Liver (tissue), 9 donors: ENCODE results near the gene RABEP2. TPM values are rescaled to one million over a fixed set of nuclear protein-coding genes. Genes with fewer than 3 reads are reported as not detected.
"Not testable (repeated sequence)": the region's sequence is repeated elsewhere in the genome, so short reads cannot be mapped to it uniquely, and the experiment has no call there.

Experiments
- DNase-seq: peaks from one replicate; pipeline ENCODE4 v3.0.0-alpha.2; 2017; ENCODE audit warnings: low spot score
- H3K27ac ChIP-seq, 2 donors: one replicate each; pipeline ENCODE4 v1.7.0; 2013; ENCODE audit warnings: inconsistent platforms in 2 of 2, low read length in 2 of 2, control low read depth in 1 of 2, low read depth in 1 of 2, mild to moderate bottlenecking in 1 of 2
- H3K27me3 ChIP-seq, 4 donors: one replicate each; pipeline versions ENCODE4 v1.6.1 to v1.7.0; 2013; ENCODE audit warnings: low read length in 3 of 4, inconsistent platforms in 1 of 4, mild to moderate bottlenecking in 1 of 4, moderate library complexity in 1 of 4; ENCODE audit not compliant: control insufficient read depth in 4 of 4, insufficient read depth in 4 of 4
- H3K36me3 ChIP-seq, 4 donors: one replicate each; pipeline versions ENCODE4 v1.6.1 to v1.7.0; 2013; ENCODE audit warnings: low read length in 3 of 4, mild to moderate bottlenecking in 3 of 4, low read depth in 1 of 4, moderate library complexity in 1 of 4; ENCODE audit not compliant: control insufficient read depth in 4 of 4, insufficient read depth in 3 of 4
- H3K4me1 ChIP-seq, 4 donors: one replicate each; pipeline versions ENCODE4 v1.6.1 to v1.7.0; 2013; ENCODE audit warnings: low read length in 3 of 4, mild to moderate bottlenecking in 3 of 4, moderate library complexity in 1 of 4; ENCODE audit not compliant: control insufficient read depth in 4 of 4, insufficient read depth in 4 of 4
- H3K4me3 ChIP-seq, 3 donors: one replicate each; pipeline versions ENCODE4 v1.6.1 to v1.7.0; 2013; ENCODE audit warnings: low read length in 3 of 3, control low read depth in 1 of 3, low read depth in 1 of 3, mild to moderate bottlenecking in 1 of 3
- H3K9ac ChIP-seq, 2 donors: one replicate each; pipeline ENCODE4 v1.7.0; 2013; ENCODE audit warnings: low read length in 2 of 2, mild to moderate bottlenecking in 2 of 2, moderate library complexity in 2 of 2, control low read depth in 1 of 2, low read depth in 1 of 2
- H3K9me3 ChIP-seq, 4 donors: one replicate each; pipeline versions ENCODE4 v1.6.1 to v1.7.0; 2013; ENCODE audit warnings: low read length in 3 of 4; ENCODE audit not compliant: control insufficient read depth in 4 of 4
- CTCF ChIP-seq: fragments of 150-350 bp; IDR thresholded peaks from 2 replicates; pipeline ENCODE4 v1.5.1; 2017; ENCODE audit warnings: improper control_type of control experiment, low read depth, low read length; ENCODE audit not compliant: missing input control
- FOXA2 ChIP-seq: IDR thresholded peaks from 2 replicates; pipeline ENCODE4 v1.6.1; 2016; ENCODE audit warnings: antibody characterized with exemption
- HNF4A ChIP-seq, 2 donors: conservative IDR thresholded peaks; 2 replicates each; pipeline ENCODE4 v1.6.1; 2016; ENCODE audit warnings: antibody characterized with exemption in 2 of 2, mild to moderate bottlenecking in 2 of 2
- HNF4G ChIP-seq: IDR thresholded peaks from 2 replicates; pipeline ENCODE4 v1.6.1; 2016; ENCODE audit warnings: antibody characterized with exemption
- JUND ChIP-seq, 2 donors: IDR thresholded peaks; 2 replicates each; pipeline ENCODE4 v1.6.1; 2016; ENCODE audit warnings: antibody characterized with exemption in 2 of 2
- NR2F2 ChIP-seq: IDR thresholded peaks from 2 replicates; pipeline ENCODE4 v1.6.1; 2016; ENCODE audit warnings: antibody characterized with exemption
- RAD21 ChIP-seq, 2 donors: IDR thresholded peaks; 2 replicates each; pipeline ENCODE4 v1.6.1; 2016; ENCODE audit warnings: antibody characterized with exemption in 2 of 2, mild to moderate bottlenecking in 2 of 2
- REST ChIP-seq: IDR thresholded peaks from 2 replicates; pipeline ENCODE4 v1.6.1; 2016; ENCODE audit warnings: antibody characterized with exemption, mild to moderate bottlenecking
- RXRA ChIP-seq, 2 donors: IDR thresholded peaks; 2 replicates each; pipeline ENCODE4 v1.6.1; 2017 to 2018; ENCODE audit warnings: antibody characterized with exemption in 2 of 2, mild to moderate bottlenecking in 1 of 2
- SP1 ChIP-seq: IDR thresholded peaks from 2 replicates; pipeline ENCODE4 v1.6.1; 2018; ENCODE audit warnings: antibody characterized with exemption, mild to moderate bottlenecking
- TAF1 ChIP-seq: conservative IDR thresholded peaks from 2 replicates; pipeline ENCODE4 v1.6.1; 2016; ENCODE audit warnings: antibody characterized with exemption, mild to moderate bottlenecking
- YY1 ChIP-seq: IDR thresholded peaks from 2 replicates; pipeline ENCODE4 v1.6.1; 2016; ENCODE audit warnings: antibody characterized with exemption, mild to moderate bottlenecking
- ZBTB33 ChIP-seq: IDR thresholded peaks from 2 replicates; pipeline ENCODE4 v1.6.1; 2016; ENCODE audit warnings: antibody characterized with exemption
- WGBS: extraction: QIAGEN DNeasy Blood & Tissue Kit; methylation state at CpG from one replicate; pipeline ENCODE4 v1.1.7; 2013; 5-methylcytosine and 5-hydroxymethylcytosine counted together
- polyA plus RNA-seq, 2 donors: library from polyadenylated mRNA; stranded (reverse) in 1 of 2; unstranded in 1 of 2; fragments of 200-250 nt in 1 of 2; fragments of >200 nt in 1 of 2; fragmentation: Nextera tagmentation in 1 of 2; extraction: Ambion mirVana in 1 of 2; gene quantifications; one replicate each; pipeline versions ENCODE4 v1.2.1 to v1.2.3, GENCODE V29; 2013 to 2015
- total RNA-seq, 2 donors: library from RNA; depleted of rRNA; stranded (reverse); fragments of >200 nt; gene quantifications; one replicate each; pipeline ENCODE4 v1.2.3, GENCODE V29; 2014
- donor health status: healthy.
- donor health status: healthy.
- donor health status: healthy.
- donor health status: healthy.
- donor health status: healthy.

Gene RABEP2
- total and polyA plus RNA-seq, 4 donors, result 3.0 to 16.1 (median 8.3) TPM

- Histone ChIP-seq H3K4me1 (peaks cover 0 to 8% (median 7%) of the 10 kb centered on the region in 4 donors), H3K27me3 (no peaks in the 10 kb centered on the region), H3K27ac (no peak overlapping the region), H3K9ac (no peak overlapping the region), H3K4me3 (no peak overlapping the region), H3K36me3 (no peaks in the 10 kb centered on the region), H3K9me3 (no peaks in the 10 kb centered on the region)
- TF ChIP-seq ZBTB33 (no peak), JUND (IDR thresholded peaks at IDR 0.05) (no peak), HNF4G (no peak), RAD21 (IDR thresholded peaks at IDR 0.05) (no peak), RXRA (IDR thresholded peaks at IDR 0.05) (no peak), YY1 (no peak)
- no peak for DNase-seq
Observed at GRCh38 chr16:28943281-28943680, 18.2 kb upstream of the RABEP2 start.

GRCh38 chr16:28939825-28940224, 14.8 kb upstream of the RABEP2 start:
- DNase-seq, H3K4me3 ChIP-seq, H3K27me3 ChIP-seq, H3K4me1 ChIP-seq, H3K9ac ChIP-seq, H3K36me3 ChIP-seq, H3K9me3 ChIP-seq, H3K27ac ChIP-seq: not testable (repeated sequence)
- 89% methylated on average over 7 of the region's 7 CpGs for WGBS

GRCh38 chr16:28938721-28939120, 13.7 kb upstream of the RABEP2 start:
- DNase-seq, result no peak
- Histone ChIP-seq H3K9me3 (no peaks in the 10 kb centered on the region), H3K4me3 (no peak overlapping the region), H3K27me3 (no peaks in the 10 kb centered on the region), H3K27ac (no peak overlapping the region), H3K4me1 (peaks cover 0 to 5% (median 0%) of the 10 kb centered on the region in 4 donors), H3K36me3 (no peaks in the 10 kb centered on the region), H3K9ac (no peak overlapping the region)
- TF ChIP-seq HNF4A (conservative IDR thresholded peaks at IDR 0.05) (no peak), RAD21 (IDR thresholded peaks at IDR 0.05) (no peak), RXRA (IDR thresholded peaks at IDR 0.05) (no peak), FOXA2 (no peak), YY1 (no peak), NR2F2 (no peak), HNF4G (no peak), CTCF (no peak), TAF1 (no peak), JUND (IDR thresholded peaks at IDR 0.05) (no peak), REST (no peak), SP1 (no peak)
- WGBS, result 71% methylated on average over 7 of the region's 7 CpGs
